Ishikawa (cell line): ENCODE data around the gene SLC4A2.

Source experiments
- CEBPB ChIP-seq: IDR thresholded peaks from 2 replicates; pipeline ENCODE4 v1.6.1; 2012
- CREB1 ChIP-seq: IDR thresholded peaks from 2 replicates; pipeline ENCODE4 v1.6.1; 2012; ENCODE audit warnings: low read depth
- EGR1 ChIP-seq: IDR thresholded peaks from 2 replicates; pipeline ENCODE4 v1.6.1; 2012
- EP300 ChIP-seq: IDR thresholded peaks from 2 replicates; pipeline ENCODE4 v1.6.1; 2012; ENCODE audit warnings: borderline replicate concordance
- FOXM1 ChIP-seq: IDR thresholded peaks from 2 replicates; pipeline ENCODE4 v1.6.1; 2012; ENCODE audit warnings: low read depth, borderline replicate concordance
- MAX ChIP-seq: IDR thresholded peaks from 2 replicates; pipeline ENCODE4 v1.6.1; 2012
- NFIC ChIP-seq: IDR thresholded peaks from 2 replicates; pipeline ENCODE4 v1.6.1; 2012
- RAD21 ChIP-seq: IDR thresholded peaks from 2 replicates; pipeline ENCODE4 v1.6.1; 2012; ENCODE audit warnings: low read depth
- TAF1 ChIP-seq: IDR thresholded peaks from 2 replicates; pipeline ENCODE4 v1.6.1; 2012; ENCODE audit warnings: low read depth, mild to moderate bottlenecking
- TCF12 ChIP-seq: IDR thresholded peaks from 2 replicates; pipeline ENCODE4 v1.6.1; 2012; ENCODE audit warnings: low read depth
- TEAD4 ChIP-seq: IDR thresholded peaks from 2 replicates; pipeline ENCODE4 v1.6.1; 2012
- YY1 ChIP-seq: IDR thresholded peaks from 2 replicates; pipeline ENCODE4 v1.6.1; 2012; ENCODE audit warnings: low read depth
- ZBTB7A ChIP-seq: IDR thresholded peaks from 2 replicates; pipeline ENCODE4 v1.6.1; 2012; ENCODE audit warnings: low read depth
- TF ChIP-seq, protein P1 (sequence below): IDR thresholded peaks from 2 replicates; pipeline ENCODE4 v1.6.1; 2012
- TF ChIP-seq, protein P2 (sequence below): IDR thresholded peaks from 2 replicates; pipeline ENCODE4 v1.6.1; 2012; ENCODE audit warnings: low read depth, mild to moderate bottlenecking

SLC4A2 gene

DNA sequence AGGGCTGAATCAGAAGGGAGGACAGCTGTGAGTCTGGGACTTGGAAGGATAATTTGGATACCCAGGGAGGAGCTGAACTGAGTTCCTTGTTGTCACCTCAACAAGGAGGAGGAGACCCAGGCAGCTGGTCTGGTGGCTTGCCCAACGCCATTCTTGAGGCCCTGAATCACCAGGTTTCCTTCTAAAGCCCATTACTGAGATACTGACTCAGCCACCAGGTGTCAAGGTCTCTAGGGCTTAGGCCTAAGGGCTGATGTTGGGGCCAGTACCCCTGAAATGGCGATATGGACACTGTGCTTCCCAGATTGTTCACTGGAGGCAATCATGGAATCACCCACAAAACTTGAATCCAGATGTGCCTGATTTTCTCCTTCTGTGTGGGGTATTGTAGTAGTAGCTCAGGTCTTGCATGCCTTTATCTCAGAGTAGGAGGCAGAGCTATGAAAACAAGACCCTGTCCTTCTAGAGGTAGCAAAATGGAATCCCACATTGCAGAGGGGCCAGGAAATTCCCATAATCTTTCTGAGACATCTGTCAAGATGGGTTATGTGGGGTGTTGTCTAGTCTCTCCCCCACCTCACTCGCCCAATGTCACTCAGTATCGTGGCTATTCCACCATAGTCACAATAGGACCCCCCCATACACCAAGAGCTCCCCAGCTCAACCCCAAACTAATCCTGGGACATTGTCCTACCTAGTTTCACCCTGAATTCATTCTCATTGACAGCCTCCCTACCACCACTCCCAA lies 33.3 kb upstream of the SLC4A2 start:
- no peak for TF ChIP-seq TEAD4
- TF ChIP-seq NFIC: no peak
- TF ChIP-seq, protein P1, sequence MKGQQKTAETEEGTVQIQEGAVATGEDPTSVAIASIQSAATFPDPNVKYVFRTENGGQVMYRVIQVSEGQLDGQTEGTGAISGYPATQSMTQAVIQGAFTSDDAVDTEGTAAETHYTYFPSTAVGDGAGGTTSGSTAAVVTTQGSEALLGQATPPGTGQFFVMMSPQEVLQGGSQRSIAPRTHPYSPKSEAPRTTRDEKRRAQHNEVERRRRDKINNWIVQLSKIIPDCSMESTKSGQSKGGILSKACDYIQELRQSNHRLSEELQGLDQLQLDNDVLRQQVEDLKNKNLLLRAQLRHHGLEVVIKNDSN: no peak
- TF ChIP-seq, protein P2, sequence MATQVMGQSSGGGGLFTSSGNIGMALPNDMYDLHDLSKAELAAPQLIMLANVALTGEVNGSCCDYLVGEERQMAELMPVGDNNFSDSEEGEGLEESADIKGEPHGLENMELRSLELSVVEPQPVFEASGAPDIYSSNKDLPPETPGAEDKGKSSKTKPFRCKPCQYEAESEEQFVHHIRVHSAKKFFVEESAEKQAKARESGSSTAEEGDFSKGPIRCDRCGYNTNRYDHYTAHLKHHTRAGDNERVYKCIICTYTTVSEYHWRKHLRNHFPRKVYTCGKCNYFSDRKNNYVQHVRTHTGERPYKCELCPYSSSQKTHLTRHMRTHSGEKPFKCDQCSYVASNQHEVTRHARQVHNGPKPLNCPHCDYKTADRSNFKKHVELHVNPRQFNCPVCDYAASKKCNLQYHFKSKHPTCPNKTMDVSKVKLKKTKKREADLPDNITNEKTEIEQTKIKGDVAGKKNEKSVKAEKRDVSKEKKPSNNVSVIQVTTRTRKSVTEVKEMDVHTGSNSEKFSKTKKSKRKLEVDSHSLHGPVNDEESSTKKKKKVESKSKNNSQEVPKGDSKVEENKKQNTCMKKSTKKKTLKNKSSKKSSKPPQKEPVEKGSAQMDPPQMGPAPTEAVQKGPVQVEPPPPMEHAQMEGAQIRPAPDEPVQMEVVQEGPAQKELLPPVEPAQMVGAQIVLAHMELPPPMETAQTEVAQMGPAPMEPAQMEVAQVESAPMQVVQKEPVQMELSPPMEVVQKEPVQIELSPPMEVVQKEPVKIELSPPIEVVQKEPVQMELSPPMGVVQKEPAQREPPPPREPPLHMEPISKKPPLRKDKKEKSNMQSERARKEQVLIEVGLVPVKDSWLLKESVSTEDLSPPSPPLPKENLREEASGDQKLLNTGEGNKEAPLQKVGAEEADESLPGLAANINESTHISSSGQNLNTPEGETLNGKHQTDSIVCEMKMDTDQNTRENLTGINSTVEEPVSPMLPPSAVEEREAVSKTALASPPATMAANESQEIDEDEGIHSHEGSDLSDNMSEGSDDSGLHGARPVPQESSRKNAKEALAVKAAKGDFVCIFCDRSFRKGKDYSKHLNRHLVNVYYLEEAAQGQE: no peak
- TF ChIP-seq RAD21: no peak
- no peak for TF ChIP-seq CEBPB
- no peak for TF ChIP-seq MAX
- TF ChIP-seq CREB1: no peak
- no peak for TF ChIP-seq EGR1
- TF ChIP-seq TCF12: no peak
- TF ChIP-seq EP300: no peak
- TF ChIP-seq YY1: no peak
- no peak for TF ChIP-seq ZBTB7A

- TF ChIP-seq, protein P1: peak; percentile 81
Measured at GRCh38 chr7:151027728-151028130, 31.7 kb upstream of the SLC4A2 start.

- TF ChIP-seq FOXM1 (no peak), MAX (peak; percentile 77), CEBPB (no peak), EP300 (no peak), NFIC (no peak), TCF12 (peak; percentile 76), TAF1 (peak; percentile 67), CREB1 (peak; percentile 28), ZBTB7A (0 out of 2 replicates have a peak, but pooled peaks have one; percentile 55), RAD21 (peak; percentile 38; the same call in 1 of the 2 replicates), TEAD4 (peak; percentile 88), EGR1 (no peak), YY1 (peak; percentile 79)
- TF ChIP-seq, protein P2: no peak
- TF ChIP-seq, protein P1: peak; percentile 38; the same call in 1 of the 2 replicates
Measured at GRCh38 chr7:151028131-151028947, 31.1 kb upstream of the SLC4A2 start, which contains the start of gene ABCB8. ABCB8 (plus strand) TSS chr7:151028450; CDS start chr7:151028516, 66 bp downstream.

DNA sequence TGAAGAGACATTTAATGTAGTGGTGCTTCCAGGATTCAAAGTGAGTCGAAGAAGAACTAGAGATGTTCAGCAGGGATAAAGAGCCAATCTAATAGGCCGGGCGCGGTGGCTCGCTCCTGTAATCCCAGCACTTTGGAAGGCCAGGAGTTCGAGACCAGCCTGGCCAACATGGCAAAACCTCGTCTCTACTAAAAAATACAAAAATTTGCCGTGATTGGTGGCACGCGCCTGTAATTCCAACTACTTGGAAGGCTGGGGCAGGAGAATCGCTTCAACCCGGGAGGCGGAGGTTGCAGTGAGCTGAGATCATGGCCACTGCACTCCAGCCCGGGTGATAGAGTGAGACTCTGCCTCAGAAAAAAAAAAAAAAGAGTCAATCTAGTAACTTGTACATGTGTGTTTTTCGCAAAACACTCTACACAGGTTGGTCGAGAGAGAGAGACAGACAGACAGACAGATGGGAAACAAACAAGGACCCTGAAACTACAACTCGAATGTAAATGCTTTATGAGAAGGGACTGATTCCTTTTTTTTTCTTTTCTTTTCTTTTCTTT lies 30.4 kb upstream of the SLC4A2 start:
- 0 out of 2 replicates have a peak, but pooled peaks have one; percentile 12 for TF ChIP-seq ZBTB7A
- TF ChIP-seq TAF1: no peak

GRCh38 chr7:151031011-151031410 lies 28.4 kb upstream of the SLC4A2 start:
- TF ChIP-seq CREB1: no peak
- TF ChIP-seq, protein P1: no peak
- TF ChIP-seq TEAD4: no peak
- no peak for TF ChIP-seq MAX
- TF ChIP-seq YY1: no peak
- TF ChIP-seq TAF1: no peak
- TF ChIP-seq EGR1: no peak
- TF ChIP-seq, protein P2: no peak
- TF ChIP-seq NFIC: no peak
- no peak for TF ChIP-seq RAD21
- no peak for TF ChIP-seq TCF12
- no peak for TF ChIP-seq EP300
- TF ChIP-seq CEBPB: no peak
- no peak for TF ChIP-seq FOXM1
- no peak for TF ChIP-seq ZBTB7A
